SK-N-MC (cell line): ENCODE data around the gene RALY.

Experiments
- DNase-seq: peaks from one replicate; pipeline ENCODE4 v3.0.0-alpha.2; 2011; ENCODE audit warnings: low read depth, low spot score
- H3K27ac ChIP-seq: fragments of 200-600 bp; sonication (generic); 2 replicates; pipeline ENCODE4 v1.5.1; 2016; ENCODE audit warnings: mixed run types
- H3K36me3 ChIP-seq: fragments of 200-600 bp; sonication (generic); 2 replicates; pipeline ENCODE4 v1.6.1; 2017; ENCODE audit warnings: antibody characterized with exemption, low read length, mixed read lengths; ENCODE audit not compliant: insufficient read depth
- H3K4me3 ChIP-seq: fragments of 200-600 bp; sonication (generic); 2 replicates; pipeline ENCODE4 v1.5.1; 2016
- H3K9ac ChIP-seq: fragments of 200-600 bp; sonication (generic); 2 replicates; pipeline ENCODE4 v1.8.0; 2017; ENCODE audit warnings: mixed run types, mixed read lengths; ENCODE audit not compliant: insufficient read length
- H3K9me3 ChIP-seq: fragments of 200-600 bp; sonication (generic); 2 replicates; pipeline ENCODE4 v1.6.1; 2017; ENCODE audit warnings: low read depth, mild to moderate bottlenecking, antibody characterized with exemption, low read length, moderate library complexity, mixed read lengths
- EZH2 ChIP-seq: fragments of 200-600 bp; sonication (generic); IDR thresholded peaks from one replicate; pipeline ENCODE4 v1.6.1; 2017; ENCODE audit warnings: antibody characterized with exemption
- FOXP2 ChIP-seq: optimal IDR thresholded peaks from 2 replicates; pipeline ENCODE3; 2011; ENCODE audit warnings: mild to moderate bottlenecking, moderate library complexity; ENCODE audit not compliant: insufficient read depth; ENCODE audit errors: extremely low read length, control extremely low read depth
- POLR2AphosphoS5 ChIP-seq: IDR thresholded peaks from 2 replicates; pipeline ENCODE4 v1.6.1; 2012; ENCODE audit warnings: mild to moderate bottlenecking, low read depth, low read length, borderline replicate concordance

The RALY gene

GRCh38 chr20:34082232-34082887, 88.6 kb downstream of the RALY start:
- Histone ChIP-seq H3K27ac (no peak overlapping the region; the same call in 1 of the 2 replicates), H3K4me3 (no peak overlapping the region), H3K9me3 (no peaks in the 10 kb centered on the region), H3K9ac (no peak overlapping the region), H3K36me3 (peaks cover 21% of the 10 kb centered on the region)
- no peak for TF ChIP-seq EZH2
- no peak for TF ChIP-seq POLR2AphosphoS5
- TF ChIP-seq FOXP2, result no peak
- DNase-seq, result no peak

- Histone ChIP-seq H3K9me3 (no peaks in the 10 kb centered on the region), H3K27ac (no peak overlapping the region; the same call in 1 of the 2 replicates), H3K36me3 (peaks cover 29% of the 10 kb centered on the region), H3K9ac (no peak overlapping the region), H3K4me3 (no peak overlapping the region)
- DNase-seq, result no peak
- TF ChIP-seq EZH2 (no peak), POLR2AphosphoS5 (no peak), FOXP2 (no peak)
Observed at GRCh38 chr20:34083137-34083536, 89.4 kb downstream of the RALY start.

GRCh38 chr20:34083781-34084180, 90.1 kb downstream of the RALY start:
- H3K9me3 ChIP-seq, result no peaks in the 10 kb centered on the region
- H3K4me3 ChIP-seq, result no peak overlapping the region
- no peak for DNase-seq
- TF ChIP-seq FOXP2, result no peak
- TF ChIP-seq EZH2, result no peak
- TF ChIP-seq POLR2AphosphoS5, result peak; percentile 15; the same call in 1 of the 2 replicates
- no peak overlapping the region for H3K9ac ChIP-seq
- no peak overlapping the region for H3K27ac ChIP-seq
- H3K36me3 ChIP-seq, result peaks cover 35% of the 10 kb centered on the region

- Histone ChIP-seq H3K27ac (no peak overlapping the region), H3K9ac (no peak overlapping the region), H3K36me3 (peaks cover 41% of the 10 kb centered on the region), H3K9me3 (no peaks in the 10 kb centered on the region), H3K4me3 (no peak overlapping the region)
- no peak for DNase-seq
- TF ChIP-seq POLR2AphosphoS5 (0 out of 2 replicates have a peak, but pooled peaks have one; percentile 5), EZH2 (no peak)
Observed at GRCh38 chr20:34084227-34084923, 90.7 kb downstream of the RALY start.

- Histone ChIP-seq H3K9me3 (no peaks in the 10 kb centered on the region), H3K27ac (no peak overlapping the region), H3K4me3 (no peak overlapping the region), H3K36me3 (peaks cover 54% of the 10 kb centered on the region), H3K9ac (no peak overlapping the region)
- DNase-seq, result no peak
- TF ChIP-seq FOXP2 (no peak), POLR2AphosphoS5 (no peak), EZH2 (no peak)
Observed at GRCh38 chr20:34085544-34086040, 91.9 kb downstream of the RALY start.

- TF ChIP-seq EZH2, result no peak
- TF ChIP-seq POLR2AphosphoS5, result peak; percentile 29; the same call in 1 of the 2 replicates
- Histone ChIP-seq H3K9ac (no peak overlapping the region), H3K27ac (no peak overlapping the region), H3K9me3 (no peaks in the 10 kb centered on the region), H3K4me3 (no peak overlapping the region), H3K36me3 (peaks cover 76% of the 10 kb centered on the region)
- no peak for DNase-seq
Observed at GRCh38 chr20:34088305-34089174, 94.8 kb downstream of the RALY start.

- no peak for DNase-seq
- Histone ChIP-seq H3K27ac (no peak overlapping the region), H3K36me3 (peaks cover 82% of the 10 kb centered on the region), H3K4me3 (no peak overlapping the region), H3K9me3 (no peaks in the 10 kb centered on the region), H3K9ac (no peak overlapping the region)
- TF ChIP-seq POLR2AphosphoS5, result 0 out of 2 replicates have a peak, but pooled peaks have one; percentile 11
- TF ChIP-seq EZH2, result no peak
- TF ChIP-seq FOXP2, result no peak
Observed at GRCh38 chr20:34089175-34089479, 95.4 kb downstream of the RALY start.

GRCh38 chr20:34089655-34090345, 96.1 kb downstream of the RALY start:
- Histone ChIP-seq H3K36me3 (peaks cover 86% of the 10 kb centered on the region), H3K27ac (peak overlapping the region; percentile 58; the same call in 1 of the 2 replicates), H3K9me3 (no peaks in the 10 kb centered on the region), H3K9ac (no peak overlapping the region), H3K4me3 (no peak overlapping the region)
- no peak for DNase-seq
- TF ChIP-seq POLR2AphosphoS5 (no peak), EZH2 (no peak), FOXP2 (no peak)
